Vagina (tissue), 2 donors: Measurements from ENCODE around the gene MED16.
"Not testable (repeated sequence)": the region's sequence is repeated elsewhere in the genome, so short reads cannot be mapped to it uniquely, and the experiment has no call there.

Source experiments
- POLR2A ChIP-seq, 2 donors: fragments of 450-650 bp; IDR thresholded peaks; one replicate each; pipeline ENCODE4 v1.6.1; 2017; ENCODE audit warnings: antibody characterized with exemption in 2 of 2, mild to moderate bottlenecking in 2 of 2, moderate library complexity in 2 of 2
- TF ChIP-seq, protein P1 (sequence below), 3 experiments: fragments of 450-650 bp in 2 of 3; fragments of 200-600 bp in 1 of 3; sonication (generic) in 1 of 3; IDR thresholded peaks; one replicate each; pipeline ENCODE4 v1.5.1; 2017 to 2019; ENCODE audit warnings: antibody characterized with exemption in 3 of 3, mild to moderate bottlenecking in 2 of 3, moderate library complexity in 2 of 3

DNA sequence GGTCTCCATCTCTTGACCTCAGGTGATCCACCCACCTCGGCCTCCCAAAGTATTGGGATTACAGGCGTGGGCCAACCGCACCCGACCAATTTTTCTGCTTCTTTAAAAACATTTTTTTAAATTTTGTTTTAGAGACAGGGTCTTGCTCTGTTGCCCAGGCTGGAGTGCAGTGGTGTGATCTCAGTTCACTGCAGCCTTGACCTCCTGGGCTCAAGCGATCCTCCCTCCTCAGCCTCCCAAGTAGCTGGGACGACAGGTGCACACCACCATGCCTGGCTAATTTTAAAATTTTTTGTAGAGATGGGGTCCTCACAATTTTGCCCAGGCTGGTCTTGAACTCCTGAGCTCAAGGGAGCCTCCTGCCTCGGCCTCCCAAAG is 50.2 kb downstream of the MED16 start:
- TF ChIP-seq, protein P1, sequence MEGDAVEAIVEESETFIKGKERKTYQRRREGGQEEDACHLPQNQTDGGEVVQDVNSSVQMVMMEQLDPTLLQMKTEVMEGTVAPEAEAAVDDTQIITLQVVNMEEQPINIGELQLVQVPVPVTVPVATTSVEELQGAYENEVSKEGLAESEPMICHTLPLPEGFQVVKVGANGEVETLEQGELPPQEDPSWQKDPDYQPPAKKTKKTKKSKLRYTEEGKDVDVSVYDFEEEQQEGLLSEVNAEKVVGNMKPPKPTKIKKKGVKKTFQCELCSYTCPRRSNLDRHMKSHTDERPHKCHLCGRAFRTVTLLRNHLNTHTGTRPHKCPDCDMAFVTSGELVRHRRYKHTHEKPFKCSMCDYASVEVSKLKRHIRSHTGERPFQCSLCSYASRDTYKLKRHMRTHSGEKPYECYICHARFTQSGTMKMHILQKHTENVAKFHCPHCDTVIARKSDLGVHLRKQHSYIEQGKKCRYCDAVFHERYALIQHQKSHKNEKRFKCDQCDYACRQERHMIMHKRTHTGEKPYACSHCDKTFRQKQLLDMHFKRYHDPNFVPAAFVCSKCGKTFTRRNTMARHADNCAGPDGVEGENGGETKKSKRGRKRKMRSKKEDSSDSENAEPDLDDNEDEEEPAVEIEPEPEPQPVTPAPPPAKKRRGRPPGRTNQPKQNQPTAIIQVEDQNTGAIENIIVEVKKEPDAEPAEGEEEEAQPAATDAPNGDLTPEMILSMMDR (IDR thresholded peaks at IDR 0.05), result not testable (repeated sequence)
- TF ChIP-seq POLR2A (IDR thresholded peaks at IDR 0.05), result not testable (repeated sequence)
